ENCODE measurements around the gene SLC11A2.

GRCh38 chr12:50980545-50980944 lies 45.6 kb downstream of the SLC11A2 start:
- no peak for TF ChIP-seq POLR2A (IDR thresholded peaks at IDR 0.05)
- TF ChIP-seq, protein P1, sequence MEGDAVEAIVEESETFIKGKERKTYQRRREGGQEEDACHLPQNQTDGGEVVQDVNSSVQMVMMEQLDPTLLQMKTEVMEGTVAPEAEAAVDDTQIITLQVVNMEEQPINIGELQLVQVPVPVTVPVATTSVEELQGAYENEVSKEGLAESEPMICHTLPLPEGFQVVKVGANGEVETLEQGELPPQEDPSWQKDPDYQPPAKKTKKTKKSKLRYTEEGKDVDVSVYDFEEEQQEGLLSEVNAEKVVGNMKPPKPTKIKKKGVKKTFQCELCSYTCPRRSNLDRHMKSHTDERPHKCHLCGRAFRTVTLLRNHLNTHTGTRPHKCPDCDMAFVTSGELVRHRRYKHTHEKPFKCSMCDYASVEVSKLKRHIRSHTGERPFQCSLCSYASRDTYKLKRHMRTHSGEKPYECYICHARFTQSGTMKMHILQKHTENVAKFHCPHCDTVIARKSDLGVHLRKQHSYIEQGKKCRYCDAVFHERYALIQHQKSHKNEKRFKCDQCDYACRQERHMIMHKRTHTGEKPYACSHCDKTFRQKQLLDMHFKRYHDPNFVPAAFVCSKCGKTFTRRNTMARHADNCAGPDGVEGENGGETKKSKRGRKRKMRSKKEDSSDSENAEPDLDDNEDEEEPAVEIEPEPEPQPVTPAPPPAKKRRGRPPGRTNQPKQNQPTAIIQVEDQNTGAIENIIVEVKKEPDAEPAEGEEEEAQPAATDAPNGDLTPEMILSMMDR (IDR thresholded peaks at IDR 0.05) = no peak
